K562 (cell line): ENCODE data around the gene MBNL1. TPM values are rescaled to one million over a fixed set of nuclear protein-coding genes. Genes with fewer than 3 reads are reported as not detected.
A peak's percentile ranks its signal among the peaks of the same experiment; 100 is the strongest.

Source experiments
- ADNP ChIP-seq: fragments of 200-800 bp; sonication (Bioruptor generic); IDR thresholded peaks from 2 replicates; pipeline ENCODE4 v1.6.1; 2016; ENCODE audit warnings: missing genetic modification characterization, missing compliant biosample characterization
- BRF1 ChIP-seq: IDR thresholded peaks from 3 replicates; pipeline ENCODE4 v1.6.1; 2011; ENCODE audit warnings: borderline replicate concordance, mild to moderate bottlenecking; ENCODE audit not compliant: insufficient read length; ENCODE audit errors: extremely low read depth
- CC2D1A ChIP-seq: fragments of 450-650 bp; IDR thresholded peaks from 2 replicates; pipeline ENCODE4 v1.6.1; 2017; ENCODE audit warnings: mild to moderate bottlenecking
- CEBPB ChIP-seq: fragments of 450-650 bp; IDR thresholded peaks from 2 replicates; pipeline ENCODE4 v1.6.1; 2016; ENCODE audit warnings: missing genetic modification characterization, missing compliant biosample characterization
- FOXJ3 ChIP-seq: sonication (generic); formaldehyde crosslinking; IDR thresholded peaks from 2 replicates; pipeline ENCODE4 v1.4.0; 2020; ENCODE audit warnings: mild to moderate bottlenecking, missing genetic modification reagents
- GTF2E2 ChIP-seq: fragments of 200-800 bp; sonication (Bioruptor generic); IDR thresholded peaks from 2 replicates; pipeline ENCODE4 v1.6.1; 2016; ENCODE audit warnings: missing genetic modification characterization, missing compliant biosample characterization
- HDAC1 ChIP-seq, 2 experiments: fragments of 450-650 bp; IDR thresholded peaks; 2 replicates each; pipeline ENCODE4 v1.6.1; 2016 to 2017; ENCODE audit warnings: inconsistent platforms in 1 of 2, mild to moderate bottlenecking in 1 of 2, moderate library complexity in 1 of 2
- KDM1A ChIP-seq, 2 experiments: fragments of 450-650 bp; IDR thresholded peaks; 2 replicates each; pipeline ENCODE4 v1.6.1; 2016; ENCODE audit warnings: mild to moderate bottlenecking in 2 of 2
- KLF16 ChIP-seq: IDR thresholded peaks from 2 replicates; pipeline ENCODE4 v1.6.1; 2016; ENCODE audit warnings: antibody characterized with exemption
- MAFG ChIP-seq: fragments of 450-650 bp; conservative IDR thresholded peaks from 2 replicates; pipeline ENCODE4 v1.6.1; 2016; ENCODE audit warnings: missing genetic modification characterization, missing compliant biosample characterization
- MXI1 ChIP-seq: IDR thresholded peaks from 2 replicates; pipeline ENCODE4 v1.6.1; 2011; ENCODE audit warnings: low read depth, mild to moderate bottlenecking, improper control_type of control experiment, low read length
- POLR2H ChIP-seq: IDR thresholded peaks from 2 replicates; pipeline ENCODE4 v1.6.1; 2016; ENCODE audit warnings: missing genetic modification characterization, low read depth, mild to moderate bottlenecking, control low read depth, missing compliant biosample characterization, moderate library complexity
- SMARCA4 ChIP-seq: fragments of 450-650 bp; IDR thresholded peaks from 2 replicates; pipeline ENCODE4 v1.6.1; 2016
- SREBF2 ChIP-seq: sonication (generic); formaldehyde crosslinking; IDR thresholded peaks from 2 replicates; pipeline ENCODE4 v1.4.0; 2020; ENCODE audit warnings: mild to moderate bottlenecking, missing genetic modification reagents
- SRSF3 ChIP-seq: fragments of 200-400 bp; formaldehyde crosslinking; IDR thresholded peaks from 2 replicates; pipeline ENCODE4 v1.6.1; 2016; ENCODE audit warnings: mild to moderate bottlenecking, low read length, moderate library complexity; ENCODE audit not compliant: insufficient read depth
- ZNF717 ChIP-seq: fragments of 250-450 bp; sonication (Bioruptor Pico); IDR thresholded peaks from 2 replicates; pipeline ENCODE4 v1.5.0; 2021
- polyA plus RNA-seq, 8 experiments: library from polyadenylated mRNA; depleted of rRNA in 4 of 8; stranded (reverse) in 5 of 8; unstranded in 3 of 8; fragments of >200 nt; fragmentation: Nextera tagmentation in 2 of 8; fragmentation: Illumina TruSeq in 1 of 8; extraction: Ambion mirVana in 2 of 8; extraction: Trizol in 1 of 8; gene quantifications; 2 replicates each; pipeline versions ENCODE4 v1.2.1 to v1.2.3, GENCODE V29; 2011 to 2014; ENCODE audit warnings: inconsistent platforms in 1 of 8, missing spikeins in 1 of 8
- total RNA-seq, 7 experiments: library from RNA; depleted of rRNA in 6 of 7; stranded (reverse); fragments of >200 nt in 6 of 7; fragmentation: Illumina TruSeq in 2 of 7; extraction: Trizol in 2 of 7; gene quantifications; 2 replicates each; pipeline versions ENCODE4 v1.2.1 to v1.2.3, GENCODE V29; 2011 to 2021; ENCODE audit warnings: low replicate concordance in 1 of 7
- TF ChIP-seq, protein P1 (sequence below): fragments of 450-650 bp; IDR thresholded peaks from 2 replicates; pipeline ENCODE4 v1.6.1; 2016
- TF ChIP-seq, protein P2 (sequence below): fragments of 250-450 bp; sonication (Bioruptor Pico); IDR thresholded peaks from 2 replicates; pipeline ENCODE4 v1.5.0; 2021; ENCODE audit warnings: mild to moderate bottlenecking, moderate library complexity
- TF ChIP-seq, protein P3 (sequence below): sonication (generic); formaldehyde crosslinking; IDR thresholded peaks from 2 replicates; pipeline ENCODE4 v1.8.0; 2023; ENCODE audit warnings: missing genetic modification reagents, mild to moderate bottlenecking, borderline replicate concordance

Gene MBNL1
- total and polyA plus RNA-seq, 9 of the 15 experiments (the other 6 are each of a cell fraction or from before 2014, with no cell fraction given): 70.3 to 243 (median 220) TPM

DNA sequence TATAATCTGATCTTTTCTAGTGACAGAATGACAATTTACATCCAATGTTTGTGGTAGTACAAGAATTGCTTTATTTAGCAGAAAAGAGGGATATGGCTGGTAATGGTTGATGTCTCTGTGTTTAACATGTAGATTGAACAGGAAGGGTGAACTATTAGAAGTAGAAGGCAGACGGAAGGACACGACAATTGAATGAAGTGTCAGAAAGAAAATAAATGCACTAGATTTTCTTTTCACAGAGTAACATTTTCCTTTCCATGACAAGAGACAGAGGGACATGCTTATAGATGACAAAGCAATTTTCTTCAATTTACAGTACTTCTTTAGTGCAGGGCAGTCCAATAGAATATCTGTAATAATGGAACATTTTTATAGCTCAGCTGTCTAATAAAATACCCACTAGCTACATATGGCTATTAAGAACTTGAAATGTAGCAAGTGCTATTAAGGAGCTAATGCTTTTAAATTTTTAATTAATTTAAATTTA lies 48.9 kb upstream of the MBNL1 start (continued):
- no peak for TF ChIP-seq FOXJ3 (CRISPR knock-in tag)
- TF ChIP-seq GTF2E2 (tag): no peak
- no peak for TF ChIP-seq KDM1A (IDR thresholded peaks at IDR 0.05)
- TF ChIP-seq, protein P1, sequence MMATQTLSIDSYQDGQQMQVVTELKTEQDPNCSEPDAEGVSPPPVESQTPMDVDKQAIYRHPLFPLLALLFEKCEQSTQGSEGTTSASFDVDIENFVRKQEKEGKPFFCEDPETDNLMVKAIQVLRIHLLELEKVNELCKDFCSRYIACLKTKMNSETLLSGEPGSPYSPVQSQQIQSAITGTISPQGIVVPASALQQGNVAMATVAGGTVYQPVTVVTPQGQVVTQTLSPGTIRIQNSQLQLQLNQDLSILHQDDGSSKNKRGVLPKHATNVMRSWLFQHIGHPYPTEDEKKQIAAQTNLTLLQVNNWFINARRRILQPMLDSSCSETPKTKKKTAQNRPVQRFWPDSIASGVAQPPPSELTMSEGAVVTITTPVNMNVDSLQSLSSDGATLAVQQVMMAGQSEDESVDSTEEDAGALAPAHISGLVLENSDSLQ: no peak
- no peak for TF ChIP-seq ADNP (tag)
- TF ChIP-seq SREBF2: no peak
- TF ChIP-seq POLR2H: no peak
- peak; percentile 89 for TF ChIP-seq MAFG (tag)
- peak; percentile 36; the same call in 1 of the 2 replicates for TF ChIP-seq MXI1
- no peak for TF ChIP-seq HDAC1 (IDR thresholded peaks at IDR 0.05)
- TF ChIP-seq BRF1: no peak
- TF ChIP-seq SMARCA4: 0 out of 2 replicates have a peak, but pooled peaks have one; percentile 27
- TF ChIP-seq CEBPB: no peak
- TF ChIP-seq, protein P2, sequence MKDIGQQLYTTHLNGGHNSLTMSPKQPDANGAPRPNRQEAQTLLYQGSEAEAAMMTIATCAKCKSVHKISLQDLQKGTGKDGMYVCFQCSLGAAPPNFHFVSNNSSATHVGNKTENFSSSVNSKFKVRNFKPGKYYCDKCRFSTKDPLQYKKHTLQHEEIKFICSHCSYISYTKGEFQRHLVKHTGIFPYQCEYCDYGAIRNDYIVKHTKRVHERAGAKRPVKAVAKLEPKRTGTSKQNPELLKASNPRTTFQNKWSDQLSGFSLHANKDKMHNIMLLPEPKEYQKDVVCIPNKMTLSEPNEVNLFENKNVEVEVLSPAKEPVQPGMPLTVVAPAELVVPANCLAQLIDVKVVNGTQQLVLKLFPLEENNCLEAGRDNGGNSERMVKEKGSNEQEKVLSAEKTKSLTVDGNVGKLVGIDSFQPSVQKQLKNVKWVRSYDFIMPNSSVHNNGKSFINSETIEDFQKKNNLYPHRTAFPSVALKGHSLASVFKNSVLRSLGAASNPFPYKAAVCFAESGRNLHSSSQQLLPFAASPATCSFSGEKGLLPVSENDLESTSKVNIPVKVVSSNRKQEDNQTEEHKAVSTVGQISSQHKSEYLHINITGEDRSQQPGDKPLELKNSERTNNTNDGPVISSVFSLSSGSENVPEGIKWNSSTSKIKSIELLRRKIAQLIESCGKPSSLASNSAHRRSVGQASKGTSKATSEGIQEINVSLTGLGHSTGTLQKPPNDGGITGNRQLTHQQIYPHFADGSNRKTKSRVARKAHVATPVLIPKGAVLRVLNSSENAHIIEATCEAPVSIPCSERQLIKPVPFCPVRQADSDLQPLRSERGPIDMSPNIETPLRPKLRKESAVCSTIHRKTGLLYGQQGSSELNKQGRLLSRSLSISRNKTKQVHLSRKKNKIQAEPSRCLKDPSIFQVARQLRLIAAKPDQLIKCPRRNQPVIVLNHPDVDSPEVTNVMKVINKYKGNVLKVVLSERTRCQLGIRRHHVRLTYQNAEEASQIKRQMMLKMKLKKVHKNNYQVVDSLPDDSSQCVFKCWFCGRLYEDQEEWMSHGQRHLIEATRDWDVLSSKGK (CRISPR knock-in tag): no peak
- no peak for TF ChIP-seq ZNF717 (CRISPR knock-in tag)
- no peak for TF ChIP-seq CC2D1A
- no peak for TF ChIP-seq KLF16
- TF ChIP-seq, protein P3, sequence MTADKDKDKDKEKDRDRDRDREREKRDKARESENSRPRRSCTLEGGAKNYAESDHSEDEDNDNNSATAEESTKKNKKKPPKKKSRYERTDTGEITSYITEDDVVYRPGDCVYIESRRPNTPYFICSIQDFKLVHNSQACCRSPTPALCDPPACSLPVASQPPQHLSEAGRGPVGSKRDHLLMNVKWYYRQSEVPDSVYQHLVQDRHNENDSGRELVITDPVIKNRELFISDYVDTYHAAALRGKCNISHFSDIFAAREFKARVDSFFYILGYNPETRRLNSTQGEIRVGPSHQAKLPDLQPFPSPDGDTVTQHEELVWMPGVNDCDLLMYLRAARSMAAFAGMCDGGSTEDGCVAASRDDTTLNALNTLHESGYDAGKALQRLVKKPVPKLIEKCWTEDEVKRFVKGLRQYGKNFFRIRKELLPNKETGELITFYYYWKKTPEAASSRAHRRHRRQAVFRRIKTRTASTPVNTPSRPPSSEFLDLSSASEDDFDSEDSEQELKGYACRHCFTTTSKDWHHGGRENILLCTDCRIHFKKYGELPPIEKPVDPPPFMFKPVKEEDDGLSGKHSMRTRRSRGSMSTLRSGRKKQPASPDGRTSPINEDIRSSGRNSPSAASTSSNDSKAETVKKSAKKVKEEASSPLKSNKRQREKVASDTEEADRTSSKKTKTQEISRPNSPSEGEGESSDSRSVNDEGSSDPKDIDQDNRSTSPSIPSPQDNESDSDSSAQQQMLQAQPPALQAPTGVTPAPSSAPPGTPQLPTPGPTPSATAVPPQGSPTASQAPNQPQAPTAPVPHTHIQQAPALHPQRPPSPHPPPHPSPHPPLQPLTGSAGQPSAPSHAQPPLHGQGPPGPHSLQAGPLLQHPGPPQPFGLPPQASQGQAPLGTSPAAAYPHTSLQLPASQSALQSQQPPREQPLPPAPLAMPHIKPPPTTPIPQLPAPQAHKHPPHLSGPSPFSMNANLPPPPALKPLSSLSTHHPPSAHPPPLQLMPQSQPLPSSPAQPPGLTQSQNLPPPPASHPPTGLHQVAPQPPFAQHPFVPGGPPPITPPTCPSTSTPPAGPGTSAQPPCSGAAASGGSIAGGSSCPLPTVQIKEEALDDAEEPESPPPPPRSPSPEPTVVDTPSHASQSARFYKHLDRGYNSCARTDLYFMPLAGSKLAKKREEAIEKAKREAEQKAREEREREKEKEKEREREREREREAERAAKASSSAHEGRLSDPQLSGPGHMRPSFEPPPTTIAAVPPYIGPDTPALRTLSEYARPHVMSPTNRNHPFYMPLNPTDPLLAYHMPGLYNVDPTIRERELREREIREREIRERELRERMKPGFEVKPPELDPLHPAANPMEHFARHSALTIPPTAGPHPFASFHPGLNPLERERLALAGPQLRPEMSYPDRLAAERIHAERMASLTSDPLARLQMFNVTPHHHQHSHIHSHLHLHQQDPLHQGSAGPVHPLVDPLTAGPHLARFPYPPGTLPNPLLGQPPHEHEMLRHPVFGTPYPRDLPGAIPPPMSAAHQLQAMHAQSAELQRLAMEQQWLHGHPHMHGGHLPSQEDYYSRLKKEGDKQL (CRISPR knock-in tag): no peak
- no peak for TF ChIP-seq SRSF3
